HPDE6-E6E7 (cell line): ENCODE data around the gene FTSJ3.
"Not testable (repeated sequence)": the region's sequence is repeated elsewhere in the genome, so short reads cannot be mapped to it uniquely, and the experiment has no call there.

ENCODE experiments used
- DNase-seq: peaks from one replicate; pipeline ENCODE4 v3.0.0; 2011; ENCODE audit warnings: missing footprints; ENCODE audit errors: extremely low spot score

Gene FTSJ3

GRCh38 chr17:63827002-63827800, at the start of gene FTSJ3, which contains the start of gene PSMC5:
Gene FTSJ3 (minus strand): TSS chr17:63827663. CDS start chr17:63826902, 761 bp downstream.
Gene PSMC5 (plus strand): TSS chr17:63827431. CDS start chr17:63827491, 60 bp downstream.
- peak; percentile 98 for DNase-seq

DNA sequence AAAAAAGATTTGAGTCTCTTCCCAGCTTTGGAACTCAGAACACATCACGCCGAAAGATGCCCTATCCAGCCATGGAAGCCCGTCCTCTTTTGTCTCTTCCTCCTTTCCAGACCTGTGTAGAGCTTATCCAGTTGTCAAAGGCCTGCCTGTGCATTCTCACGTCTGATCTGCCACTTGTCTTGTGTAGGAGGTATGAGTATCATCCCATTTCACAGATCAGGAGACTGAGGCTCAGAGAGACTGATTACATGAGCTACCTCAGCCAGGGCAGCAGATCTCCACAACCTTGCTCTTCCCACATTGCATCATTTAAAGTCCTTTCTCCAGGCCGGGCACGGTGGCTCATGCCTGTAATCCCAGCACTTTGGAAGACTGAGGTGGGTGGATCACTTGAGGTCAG, 47.2 kb upstream of the FTSJ3 start:
- DNase-seq: not testable (repeated sequence)

DNA sequence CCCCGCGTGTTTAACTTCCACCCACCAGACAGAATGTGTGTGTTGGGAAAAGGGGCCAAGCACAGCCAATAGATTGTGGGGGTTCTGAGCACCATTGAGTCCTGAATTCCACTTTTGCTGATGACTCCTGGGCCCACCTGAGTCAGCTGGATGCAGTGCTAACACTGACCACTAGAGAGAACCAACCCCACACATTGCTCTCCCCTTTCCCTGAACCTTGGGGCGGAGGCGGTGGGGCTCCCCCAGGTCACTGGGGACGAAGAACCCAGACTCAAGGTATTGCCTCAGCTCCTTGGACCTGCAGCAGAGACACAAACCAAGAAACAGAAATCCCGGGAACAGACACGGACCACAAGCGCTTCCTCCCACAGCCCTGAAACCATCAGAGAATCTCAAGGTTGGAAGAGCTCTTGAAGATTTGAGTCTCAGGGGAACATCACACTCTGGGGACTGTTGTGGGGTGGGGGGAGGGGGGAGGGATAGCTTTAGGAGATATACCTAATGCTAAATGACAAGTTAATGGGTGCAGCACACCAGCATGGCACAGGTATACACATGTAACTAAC, 46.7 kb upstream of the FTSJ3 start:
- DNase-seq: not testable (repeated sequence)

GRCh38 chr17:63873577-63873976, 46.1 kb upstream of the FTSJ3 start, which contains the start of gene CSH2:
Gene CSH2 (minus strand): TSS chr17:63873677. CDS start chr17:63873614, 63 bp downstream.
- DNase-seq: not testable (repeated sequence)

GRCh38 chr17:63871646-63872365, 44.3 kb upstream of the FTSJ3 start:
- not testable (repeated sequence) for DNase-seq

DNA sequence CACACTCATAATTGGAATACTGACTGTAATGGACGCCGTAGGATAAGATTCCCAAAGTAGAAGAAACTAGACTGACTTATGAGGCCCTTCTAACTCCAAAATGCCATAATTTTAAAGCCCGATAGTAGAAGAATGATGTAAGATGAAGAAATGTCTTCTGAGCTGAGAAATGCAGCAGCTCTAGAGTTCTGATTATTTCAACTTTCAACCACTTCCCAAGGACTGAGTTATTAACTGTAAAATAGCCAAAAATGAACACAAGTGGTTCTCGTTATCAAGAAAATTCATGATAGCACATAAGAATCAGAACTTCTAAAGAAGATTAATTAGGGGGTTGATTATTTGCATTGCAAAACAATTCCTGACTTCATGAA, 42.8 kb upstream of the FTSJ3 start:
- DNase-seq: not testable (repeated sequence)

- DNase-seq: not testable (repeated sequence)
These were observed 42.2 kb upstream of the FTSJ3 start for GRCh38 chr17:63869491-63870291.

DNA sequence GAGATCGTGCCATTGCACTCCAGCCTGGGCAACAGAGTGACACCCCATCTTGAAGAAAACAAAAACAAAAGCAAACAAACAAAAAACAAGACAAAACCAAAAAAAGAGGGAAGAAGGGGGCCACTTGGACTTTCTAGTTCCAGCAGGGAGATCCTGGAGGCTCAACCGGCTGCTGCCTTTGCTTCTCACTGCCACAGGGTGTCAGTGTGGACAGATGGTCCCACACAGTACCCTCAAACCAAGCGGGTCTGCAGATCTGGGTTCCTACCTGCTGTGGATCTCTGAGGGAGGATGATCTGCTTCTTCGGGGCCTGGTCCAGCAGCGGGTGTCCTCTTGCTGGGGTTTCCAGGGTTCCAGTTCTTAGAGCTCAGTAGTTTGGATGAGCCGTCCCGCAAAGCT, 39.2 kb upstream of the FTSJ3 start:
- not testable (repeated sequence) for DNase-seq

GRCh38 chr17:63859257-63859656, 31.8 kb upstream of the FTSJ3 start:
- DNase-seq: no peak

GRCh38 chr17:63856425-63856824, 29.0 kb upstream of the FTSJ3 start:
- not testable (repeated sequence) for DNase-seq

DNA sequence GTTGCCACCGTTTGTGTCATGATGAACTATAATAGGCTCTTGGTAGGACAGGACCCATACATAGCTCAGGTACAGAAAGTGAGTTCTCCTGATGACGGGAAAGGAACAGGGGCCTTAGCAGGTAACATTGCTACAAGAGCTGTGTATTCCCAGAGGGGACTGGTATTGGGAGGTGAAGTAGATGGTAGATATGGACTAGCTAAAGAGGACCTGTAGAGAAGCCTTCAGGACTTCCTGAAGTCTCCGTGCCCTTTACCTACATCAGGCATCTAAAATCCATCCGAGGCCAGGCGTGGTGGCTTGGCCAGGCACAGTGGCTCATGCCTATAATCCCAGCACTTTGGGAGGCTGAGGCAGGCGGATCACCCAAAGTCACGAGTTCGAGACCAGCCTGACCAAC, 27.7 kb upstream of the FTSJ3 start:
- DNase-seq: no peak

GRCh38 chr17:63854709-63855108, 27.2 kb upstream of the FTSJ3 start:
- DNase-seq: no peak

- no peak for DNase-seq
These were observed 25.8 kb upstream of the FTSJ3 start for GRCh38 chr17:63853260-63853659.

- no peak for DNase-seq
These were observed 22.9 kb upstream of the FTSJ3 start for GRCh38 chr17:63850401-63850800.

DNA sequence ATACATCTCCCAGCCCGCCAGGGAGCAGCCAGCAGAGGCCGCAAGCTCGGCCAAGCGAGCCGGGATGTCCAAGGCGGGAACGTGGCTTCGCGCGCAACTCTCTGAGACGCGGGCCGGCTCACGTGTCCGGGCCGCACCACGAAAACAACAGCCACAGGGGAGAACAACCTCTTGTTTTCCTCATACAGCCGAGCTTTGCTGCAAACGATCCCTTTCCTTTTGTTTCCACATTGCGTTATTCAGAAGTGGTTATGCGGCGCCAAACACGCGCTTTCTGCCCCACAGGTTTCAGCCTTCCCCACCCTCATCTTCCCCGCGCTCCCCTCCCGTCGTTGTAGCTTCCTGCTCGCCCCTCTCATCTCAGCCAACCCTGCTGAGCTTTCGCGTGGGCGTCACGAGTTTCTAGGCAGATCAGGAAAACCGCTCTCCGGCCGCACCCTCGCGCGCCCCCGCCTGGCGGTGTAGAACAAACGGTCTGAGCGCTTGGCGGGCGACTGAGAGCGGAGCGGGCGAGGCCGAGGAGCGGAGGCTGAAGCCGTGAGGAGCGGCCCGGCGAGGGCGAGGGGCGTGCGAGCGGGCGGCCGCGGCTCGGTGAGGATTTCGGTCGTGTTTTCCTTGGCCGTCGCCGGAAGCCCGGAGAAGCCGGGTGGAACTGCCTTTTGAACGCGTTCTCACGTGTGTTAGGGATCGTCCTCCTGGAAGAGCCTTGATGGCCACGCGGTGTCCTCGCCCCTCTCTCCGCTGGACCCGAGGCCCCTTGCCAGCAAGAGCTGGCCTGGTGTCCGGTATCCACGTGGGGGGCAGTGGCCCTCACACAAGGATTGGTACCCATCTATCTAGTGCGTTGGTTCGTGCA, 21.6 kb upstream of the FTSJ3 start:
- peak; percentile 96 for DNase-seq

- no peak for DNase-seq
These were observed 20.2 kb upstream of the FTSJ3 start for GRCh38 chr17:63847525-63848249.

DNA sequence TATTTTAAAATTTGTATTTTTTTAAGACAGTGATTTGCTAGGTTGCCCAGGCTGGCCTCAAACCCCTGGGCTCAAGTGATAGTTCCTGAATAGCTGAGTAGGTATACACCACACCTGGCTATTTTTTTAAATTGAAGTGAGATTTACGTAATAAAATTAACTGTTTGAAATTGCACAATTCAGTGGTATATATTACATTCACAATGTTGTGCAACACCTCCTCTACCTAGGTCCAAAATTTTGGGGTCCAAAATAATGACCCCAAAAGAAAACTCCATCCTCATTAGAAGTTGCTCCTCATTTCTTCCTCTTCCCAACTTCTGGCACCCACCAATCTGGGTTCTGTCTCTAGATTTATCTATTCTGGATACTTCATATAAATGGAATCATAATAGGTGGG, 18.0 kb upstream of the FTSJ3 start:
- no peak for DNase-seq

- no peak for DNase-seq
These were observed 16.6 kb upstream of the FTSJ3 start for GRCh38 chr17:63843910-63844677.

- not testable (repeated sequence) for DNase-seq
These were observed 16.0 kb upstream of the FTSJ3 start for GRCh38 chr17:63843387-63843888.
